ENCODE measurements around the gene MCCC1. TPM values are rescaled to one million over a fixed set of nuclear protein-coding genes. Genes with fewer than 3 reads are reported as not detected.
A peak's percentile ranks its signal among the peaks of the same experiment; 100 is the strongest.
"Not testable (repeated sequence)": the region's sequence is repeated elsewhere in the genome, so short reads cannot be mapped to it uniquely, and the experiment has no call there.

Gene MCCC1
- total RNA-seq, 1 experiment from 2014 or later, result 19.8 TPM

DNA sequence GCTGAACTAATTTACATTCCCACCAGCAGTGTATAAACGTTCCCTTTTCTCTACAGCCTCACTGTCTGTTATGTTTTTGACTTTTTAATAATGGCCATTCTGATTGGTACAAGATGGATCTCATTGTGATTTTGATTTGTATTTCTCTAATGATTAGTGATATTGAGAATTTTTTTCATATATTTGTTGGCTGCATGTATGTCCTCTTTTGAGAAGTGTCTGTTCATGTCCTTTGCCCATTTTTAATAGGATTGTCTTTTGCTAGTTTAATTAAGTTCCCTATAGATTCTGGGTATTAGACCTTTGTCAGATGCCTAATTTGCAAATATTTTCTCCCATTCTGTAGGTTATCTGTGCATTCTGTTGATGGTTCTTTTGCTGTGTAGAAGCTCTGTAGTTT lies 10.6 kb upstream of the MCCC1 start:
- DNase-seq, H3K27me3 ChIP-seq, H3K9me3 ChIP-seq, H3K36me3 ChIP-seq, H3K4me3 ChIP-seq: not testable (repeated sequence)

DNA sequence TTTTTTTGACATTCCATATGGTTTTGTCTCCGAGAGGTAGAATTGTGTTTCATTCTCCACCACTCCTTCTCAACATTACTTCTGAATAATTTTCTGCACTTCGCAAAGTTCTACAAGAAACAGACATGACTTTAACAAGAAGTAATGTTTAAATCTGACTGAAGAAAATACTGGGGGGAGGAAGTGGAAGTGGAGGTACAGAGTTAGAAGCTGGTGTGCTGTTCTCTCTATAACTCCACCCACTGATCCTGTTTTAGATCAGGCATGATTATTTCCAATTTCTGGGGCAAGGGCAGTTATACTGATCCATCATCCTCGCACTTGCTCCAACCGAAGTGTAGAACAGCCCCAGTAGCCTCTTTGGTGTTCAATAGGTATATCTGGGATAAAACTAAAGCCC lies 9.2 kb upstream of the MCCC1 start:
- no peak overlapping the region for H3K4me3 ChIP-seq
- no peaks in the 10 kb centered on the region for H3K27me3 ChIP-seq
- DNase-seq, result no peak
- peaks cover 5% of the 10 kb centered on the region for H3K9me3 ChIP-seq
- no peaks in the 10 kb centered on the region for H3K36me3 ChIP-seq

DNA sequence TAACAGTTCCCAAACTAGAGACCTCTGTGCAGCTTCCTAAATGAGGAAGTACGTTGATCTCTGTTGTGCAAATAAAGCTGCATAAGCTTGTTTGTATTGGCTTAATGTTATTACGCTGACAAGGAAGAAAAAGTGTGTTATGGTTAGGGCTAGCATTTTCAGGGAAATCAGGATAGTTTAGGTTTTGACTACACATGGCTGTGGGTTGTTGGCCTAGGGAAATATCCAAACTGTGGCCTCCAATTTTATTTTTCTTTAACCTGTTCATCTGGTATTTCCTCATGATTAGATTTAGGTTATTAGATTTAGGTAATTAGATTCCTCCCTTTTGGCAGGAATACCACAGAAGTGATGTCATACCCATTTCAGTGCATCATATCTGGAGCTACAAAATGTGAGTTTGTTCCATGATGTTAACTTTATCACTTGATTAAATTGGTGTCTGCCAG lies 8.7 kb upstream of the MCCC1 start:
- no peak overlapping the region for H3K4me3 ChIP-seq
- H3K9me3 ChIP-seq, result peaks cover 5% of the 10 kb centered on the region
- no peak for DNase-seq
- no peaks in the 10 kb centered on the region for H3K36me3 ChIP-seq
- H3K27me3 ChIP-seq, result no peaks in the 10 kb centered on the region

DNA sequence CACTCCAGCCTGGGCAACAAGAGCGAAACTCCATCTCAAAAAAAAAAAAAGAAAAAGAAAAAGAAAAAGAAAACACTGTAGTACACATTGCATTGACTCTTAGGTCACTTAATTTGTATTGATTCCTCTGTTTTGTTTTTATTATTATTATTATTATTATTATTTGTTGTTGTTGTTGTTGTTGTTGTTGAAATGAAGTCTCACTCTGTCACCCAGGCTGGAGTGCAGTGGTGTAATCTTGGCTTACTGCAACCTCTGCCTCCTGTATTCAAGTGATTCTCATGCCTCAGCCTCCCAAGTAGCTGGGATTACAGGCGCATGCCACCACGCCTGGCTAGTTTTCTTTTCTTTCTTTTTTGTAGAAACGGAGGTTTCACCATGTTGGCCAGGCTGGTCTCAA lies 8.1 kb upstream of the MCCC1 start:
- not testable (repeated sequence) for H3K4me3 ChIP-seq

DNA sequence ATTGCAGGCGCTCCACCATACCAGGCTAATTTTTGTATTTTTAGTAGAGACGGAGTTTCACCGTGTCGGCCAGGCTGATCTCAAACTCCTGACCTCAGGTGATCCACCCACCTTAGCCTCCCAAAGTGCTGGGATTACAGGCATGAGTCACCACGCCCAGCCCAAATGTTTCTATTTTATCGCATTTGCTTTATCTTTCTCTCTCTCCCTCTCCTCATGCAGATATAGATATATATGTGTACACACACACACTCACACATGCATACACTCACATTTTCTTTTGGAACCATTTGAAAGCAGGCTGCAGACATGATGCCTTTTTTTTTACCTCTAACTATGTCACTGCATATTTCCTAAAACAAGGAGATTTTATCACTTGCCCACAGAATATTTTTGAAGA lies 7.3 kb upstream of the MCCC1 start:
- Histone ChIP-seq H3K9me3 (peaks cover 5% of the 10 kb centered on the region), H3K36me3 (no peaks in the 10 kb centered on the region), H3K4me3 (no peak overlapping the region), H3K27me3 (no peaks in the 10 kb centered on the region)
- DNase-seq, result no peak

More for the DNA sequence above, 8.1 kb upstream of the MCCC1 start:
- DNase-seq, H3K36me3 ChIP-seq, H3K9me3 ChIP-seq, H3K27me3 ChIP-seq: not testable (repeated sequence)

DNA sequence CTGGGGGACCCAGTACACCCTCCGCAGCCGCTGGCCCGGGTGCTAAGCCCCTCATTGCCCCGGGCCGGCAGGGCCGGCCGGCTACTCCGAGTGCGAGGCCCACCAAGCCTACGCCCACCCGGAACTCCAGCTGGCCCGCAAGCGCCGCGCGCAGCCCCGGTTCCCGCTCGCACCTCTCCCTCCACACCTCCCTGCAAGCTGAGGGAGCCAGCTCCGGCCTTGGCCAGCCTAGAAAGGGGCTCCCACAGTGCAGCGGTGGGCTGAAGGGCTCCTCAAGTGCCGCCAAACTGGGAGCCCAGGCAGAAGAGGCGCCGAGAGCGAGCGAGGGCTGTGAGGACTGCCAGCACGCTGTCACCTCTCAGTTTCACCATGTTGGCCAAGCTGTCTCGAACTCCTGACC lies 4.7 kb upstream of the MCCC1 start:
- H3K27me3 ChIP-seq, H3K9me3 ChIP-seq, DNase-seq, H3K4me3 ChIP-seq, H3K36me3 ChIP-seq: not testable (repeated sequence)

DNA sequence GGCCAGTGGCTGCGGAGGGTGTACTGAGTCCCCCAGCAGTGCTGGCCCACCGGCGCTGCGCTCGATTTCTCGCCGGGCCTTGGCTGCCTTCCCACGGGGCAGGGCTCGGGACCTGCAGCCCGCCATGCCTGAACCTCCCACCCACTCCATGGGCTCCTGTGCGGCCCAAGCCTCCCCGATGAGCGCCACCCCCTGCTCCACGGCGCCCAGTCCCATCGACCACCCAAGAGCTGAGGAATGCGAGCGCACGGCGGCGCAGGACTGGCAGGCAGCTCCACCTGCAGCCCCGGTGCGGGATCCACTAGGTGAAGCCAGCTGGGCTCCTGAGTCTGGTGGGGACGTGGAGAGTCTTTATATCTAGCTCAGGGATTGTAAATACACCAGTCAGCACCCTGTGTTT lies 1.7 kb upstream of the MCCC1 start:
- not testable (repeated sequence) for H3K4me3 ChIP-seq, DNase-seq, H3K27me3 ChIP-seq

DNA sequence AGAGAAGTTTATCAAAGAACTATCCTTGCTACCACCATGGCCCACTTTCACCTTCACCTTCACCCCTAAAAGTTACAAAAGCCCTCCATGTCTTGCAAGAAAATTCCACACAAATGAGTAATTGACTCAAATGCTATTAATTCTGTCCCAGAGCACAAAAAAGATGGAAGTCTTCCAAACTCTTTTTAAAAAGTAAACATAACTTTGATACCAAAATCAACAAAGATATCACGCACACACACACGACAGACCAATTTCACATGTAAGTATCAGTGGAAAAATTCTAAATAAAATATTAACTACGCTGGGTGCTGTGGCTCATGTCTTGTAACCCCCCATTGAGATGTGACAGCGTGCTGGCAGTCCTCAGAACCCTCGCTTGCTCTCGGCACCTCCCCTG lies 1.1 kb upstream of the MCCC1 start:
- H3K9me3 ChIP-seq, result no peaks in the 10 kb centered on the region
- DNase-seq, result no peak
- H3K4me3 ChIP-seq, result no peak overlapping the region
- H3K27me3 ChIP-seq, result no peaks in the 10 kb centered on the region
- peaks cover 3% of the 10 kb centered on the region; the same call in 1 of the 2 replicates for H3K36me3 ChIP-seq

More for the DNA sequence above, 1.7 kb upstream of the MCCC1 start:
- H3K36me3 ChIP-seq, H3K9me3 ChIP-seq: not testable (repeated sequence)

DNA sequence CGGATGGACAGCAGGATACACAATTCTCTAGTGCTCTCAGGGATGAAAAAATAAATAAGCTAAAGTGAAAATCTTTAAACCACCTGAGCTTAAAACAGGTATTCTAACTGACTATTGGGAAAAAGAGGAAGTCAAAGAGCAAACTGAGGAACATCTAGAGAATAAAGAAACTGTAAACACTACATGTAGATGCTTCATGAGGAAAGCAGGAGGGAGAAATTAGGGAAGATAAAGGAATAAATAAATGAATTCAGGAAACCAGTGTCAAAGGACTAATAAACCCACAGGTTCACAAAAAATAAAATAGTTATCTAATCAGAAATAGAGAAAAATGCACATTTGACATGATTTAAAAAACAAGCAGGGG lies 525 bp upstream of the MCCC1 start:
- no peak for DNase-seq
- Histone ChIP-seq H3K27me3 (no peaks in the 10 kb centered on the region), H3K9me3 (no peaks in the 10 kb centered on the region), H3K4me3 (peak overlapping the region; percentile 93), H3K36me3 (peaks cover 3% of the 10 kb centered on the region; the same call in 1 of the 2 replicates)

DNA sequence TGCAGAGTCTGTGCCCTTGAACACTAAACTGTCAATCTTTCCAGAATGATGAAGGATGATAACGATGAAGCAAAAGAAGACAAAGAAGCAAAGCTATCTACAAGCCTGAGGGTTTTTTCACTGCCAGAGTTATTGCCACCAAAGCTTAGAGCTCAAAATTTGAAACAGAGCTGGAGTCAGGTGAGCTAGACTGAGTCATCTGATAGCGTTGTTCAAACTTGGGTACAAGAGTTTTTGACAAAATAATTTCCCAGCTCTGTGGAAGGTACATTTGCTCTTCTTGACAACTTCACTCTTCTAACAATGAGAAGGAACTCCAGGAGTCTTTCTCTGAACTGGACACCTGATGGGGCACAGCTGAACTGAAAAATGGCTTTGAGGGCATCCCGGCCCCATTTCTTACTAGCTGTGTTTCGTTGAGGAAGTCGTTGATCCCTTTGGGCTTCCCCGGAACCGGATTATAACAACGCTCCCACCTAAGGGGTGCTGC lies 715 bp downstream of the MCCC1 start:
- no peaks in the 10 kb centered on the region for H3K9me3 ChIP-seq
- no peaks in the 10 kb centered on the region for H3K27me3 ChIP-seq
- peaks cover 3% of the 10 kb centered on the region; the same call in 1 of the 2 replicates for H3K36me3 ChIP-seq
- H3K4me3 ChIP-seq, result peak overlapping the region; percentile 93
- no peak for DNase-seq

DNA sequence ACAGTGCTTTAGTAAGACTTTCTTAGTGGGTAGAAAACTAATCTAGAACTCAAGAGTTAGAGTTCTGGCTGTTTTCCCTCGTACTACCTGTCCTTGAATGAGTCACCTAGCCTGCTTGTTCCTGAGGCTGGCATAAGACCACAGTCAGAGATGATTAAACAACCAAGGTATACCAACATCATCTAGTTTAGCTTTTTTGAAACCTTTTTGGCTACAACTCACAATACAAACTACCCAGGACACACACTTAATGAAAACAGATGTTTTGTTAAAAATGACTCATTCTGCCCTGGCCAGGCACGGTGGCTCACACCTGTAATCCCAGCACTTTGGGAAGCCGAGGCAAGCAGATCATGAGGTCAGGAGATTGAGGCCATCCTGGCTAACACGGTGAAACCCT lies 4.6 kb downstream of the MCCC1 start:
- H3K9me3 ChIP-seq, result no peaks in the 10 kb centered on the region
- H3K36me3 ChIP-seq, result peaks cover 11% of the 10 kb centered on the region
- no peak overlapping the region for H3K4me3 ChIP-seq
- H3K27me3 ChIP-seq, result no peaks in the 10 kb centered on the region
- no peak for DNase-seq

DNA sequence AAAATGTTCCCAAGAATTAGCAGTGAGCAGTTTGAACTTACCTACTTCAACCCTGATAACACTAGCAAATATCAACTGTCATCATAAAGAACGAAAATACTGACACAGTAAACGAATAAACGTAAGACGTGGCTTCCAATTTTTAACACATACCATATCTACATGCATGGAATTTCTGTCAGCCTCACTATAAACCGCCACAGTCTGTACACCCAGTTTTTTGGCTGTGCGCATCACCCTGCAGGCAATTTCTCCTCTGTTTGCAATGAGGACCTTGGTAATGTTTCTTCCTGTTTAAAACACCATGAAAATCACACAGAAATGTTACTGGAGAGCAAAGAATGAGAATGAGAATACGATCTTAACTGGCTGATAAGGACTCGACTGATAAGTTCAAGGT lies 7.0 kb downstream of the MCCC1 start:
- DNase-seq, result no peak
- peaks cover 10% of the 10 kb centered on the region for H3K36me3 ChIP-seq
- no peak overlapping the region for H3K4me3 ChIP-seq
- no peaks in the 10 kb centered on the region for H3K27me3 ChIP-seq
- no peaks in the 10 kb centered on the region for H3K9me3 ChIP-seq

DNA sequence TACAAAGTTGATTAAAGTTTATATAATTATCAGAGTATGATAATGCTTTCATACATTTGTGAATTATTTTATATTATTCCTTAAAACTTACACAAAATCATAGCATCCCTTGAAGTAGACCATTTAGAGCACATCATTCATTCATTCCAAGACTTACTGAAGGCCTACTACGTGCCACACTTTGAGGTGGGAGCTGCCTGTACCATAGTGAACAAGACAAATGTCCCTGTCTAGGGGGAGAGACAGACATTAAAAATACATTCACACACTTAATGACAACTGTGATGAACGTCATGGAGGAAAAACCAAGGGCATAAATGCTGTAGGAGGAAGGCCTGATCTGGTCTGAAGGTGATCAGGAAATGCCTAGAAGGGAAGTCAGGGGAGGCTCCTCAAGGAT lies 12.1 kb downstream of the MCCC1 start:
- DNase-seq, result no peak
- no peaks in the 10 kb centered on the region for H3K9me3 ChIP-seq
- no peaks in the 10 kb centered on the region for H3K27me3 ChIP-seq
- peaks cover 37% of the 10 kb centered on the region for H3K36me3 ChIP-seq
- H3K4me3 ChIP-seq, result no peak overlapping the region

DNA sequence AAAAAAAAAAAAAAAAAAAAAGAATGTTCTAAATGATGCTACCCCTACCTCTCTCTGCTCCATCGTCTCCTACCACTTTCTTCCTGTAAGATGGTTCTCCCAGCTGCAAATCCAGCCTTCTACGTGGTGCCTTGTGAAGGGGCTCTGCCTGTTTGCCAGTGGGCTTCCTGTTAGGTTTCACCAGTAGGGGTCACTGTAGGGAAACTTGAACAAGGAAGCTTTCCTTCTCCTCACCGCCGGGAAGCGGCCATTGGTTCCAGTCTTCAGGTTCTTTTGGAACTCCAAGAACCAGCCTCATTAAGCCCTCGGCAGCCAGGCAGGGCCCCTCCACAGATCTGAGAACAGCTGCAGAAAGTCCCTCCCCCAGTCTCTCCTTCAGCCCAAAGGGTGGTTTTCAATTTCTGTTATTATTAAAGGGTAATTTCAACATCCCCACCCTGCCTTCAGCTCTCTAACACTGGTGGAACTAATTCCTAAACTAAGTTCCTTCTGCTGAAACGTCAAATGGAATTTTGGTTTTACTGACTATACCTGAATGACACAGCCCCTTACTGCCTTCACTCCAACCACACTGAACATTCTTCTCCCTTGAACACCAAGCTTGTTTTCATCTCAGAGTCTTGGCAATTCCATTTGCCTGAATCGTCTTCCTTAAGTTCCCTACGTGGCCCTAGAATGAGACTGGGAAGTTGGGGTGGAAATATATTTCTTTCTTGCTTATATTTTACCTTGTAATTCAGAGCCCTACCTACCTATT lies 13.5 kb downstream of the MCCC1 start:
- H3K36me3 ChIP-seq, result peaks cover 42% of the 10 kb centered on the region
- no peaks in the 10 kb centered on the region for H3K27me3 ChIP-seq
- no peak overlapping the region for H3K4me3 ChIP-seq
- no peaks in the 10 kb centered on the region; the same call in 1 of the 2 replicates for H3K9me3 ChIP-seq
- no peak for DNase-seq

DNA sequence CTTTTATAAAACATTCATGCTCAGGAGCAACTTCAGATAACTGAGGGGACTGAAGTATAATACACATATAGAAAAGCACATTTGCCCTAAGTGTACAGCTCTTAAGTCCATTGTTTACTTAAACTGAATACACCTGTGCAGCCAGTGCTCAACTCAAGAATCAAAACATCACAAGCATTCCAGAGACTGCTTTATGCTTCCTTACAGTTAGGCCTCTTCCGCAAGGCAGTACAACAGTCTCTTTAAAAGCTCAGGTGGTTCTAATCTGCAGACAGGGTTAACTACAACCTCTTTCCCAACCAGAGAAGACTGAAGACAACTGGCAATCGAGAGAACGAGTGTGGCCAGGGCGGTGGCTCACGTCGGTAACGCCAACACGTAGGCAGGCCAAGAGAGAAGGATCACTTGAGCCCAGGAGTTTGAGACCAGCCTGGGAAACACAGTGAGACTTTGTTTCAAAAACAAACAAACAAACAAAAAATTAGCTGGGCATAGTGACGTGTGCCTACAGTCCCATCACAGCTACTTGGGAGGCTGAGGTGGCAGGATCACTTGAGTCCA lies 16.9 kb downstream of the MCCC1 start:
- H3K36me3 ChIP-seq, result peaks cover 61% of the 10 kb centered on the region
- no peaks in the 10 kb centered on the region for H3K27me3 ChIP-seq
- H3K9me3 ChIP-seq, result peaks cover 15% of the 10 kb centered on the region
- H3K4me3 ChIP-seq, result no peak overlapping the region
- DNase-seq, result no peak

DNA sequence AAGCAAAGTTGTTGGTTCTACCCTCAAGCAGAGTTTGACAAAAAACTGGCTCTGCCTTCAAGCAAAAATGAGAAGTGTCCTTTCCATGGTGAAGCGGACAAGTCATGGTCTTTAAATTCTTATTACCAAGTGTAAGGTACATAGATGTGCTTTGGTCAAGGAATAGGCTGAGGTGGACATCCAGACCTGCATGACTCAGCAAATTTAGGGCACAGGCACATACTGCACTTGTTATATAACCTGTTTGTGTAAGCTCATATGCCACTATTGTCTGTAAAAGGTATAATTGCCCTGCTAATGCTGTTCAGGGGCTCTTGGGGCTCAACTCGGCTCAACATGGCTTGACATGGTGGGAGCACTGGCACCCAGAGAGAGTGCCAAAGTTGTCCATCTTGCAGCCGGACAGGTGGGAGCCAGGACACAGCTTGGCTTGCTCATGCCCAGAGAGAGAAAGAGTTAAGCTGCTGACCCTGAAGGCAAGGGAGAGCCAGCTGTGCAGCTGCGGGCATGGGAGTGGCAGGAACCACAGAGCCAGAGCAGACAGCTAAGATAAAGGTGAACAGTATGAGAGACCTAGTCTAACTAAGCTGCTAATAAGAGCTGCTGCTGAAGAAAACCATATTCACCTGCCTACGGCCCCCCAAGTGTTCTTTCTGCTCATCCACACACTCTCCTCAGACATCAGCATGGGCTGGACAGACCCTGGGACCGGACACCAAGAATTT lies 17.7 kb downstream of the MCCC1 start:
- no peak overlapping the region for H3K4me3 ChIP-seq
- H3K27me3 ChIP-seq, result no peaks in the 10 kb centered on the region
- peaks cover 18% of the 10 kb centered on the region for H3K9me3 ChIP-seq
- DNase-seq, result no peak
- peaks cover 61% of the 10 kb centered on the region for H3K36me3 ChIP-seq

DNA sequence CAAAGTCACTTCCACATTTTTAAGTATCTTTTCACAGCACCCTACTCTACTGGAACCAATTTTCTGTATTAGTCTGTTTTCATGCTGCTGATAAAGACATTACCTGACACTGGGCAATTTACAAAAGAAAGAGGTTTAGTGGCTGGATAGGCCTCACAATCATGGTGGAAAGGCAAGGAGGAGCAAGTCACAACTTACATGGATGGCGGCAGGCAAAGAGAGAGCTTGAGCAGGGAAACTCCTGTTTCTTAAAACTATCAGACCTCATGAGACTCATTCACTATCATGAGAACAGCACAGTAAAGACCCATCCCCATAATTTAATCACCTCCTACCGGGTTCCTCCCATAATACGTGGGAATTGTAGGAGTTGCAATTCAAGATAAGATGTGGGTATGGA lies 18.7 kb downstream of the MCCC1 start:
- peaks cover 18% of the 10 kb centered on the region for H3K9me3 ChIP-seq
- no peaks in the 10 kb centered on the region for H3K27me3 ChIP-seq
- H3K4me3 ChIP-seq, result no peak overlapping the region
- peaks cover 59% of the 10 kb centered on the region for H3K36me3 ChIP-seq
- no peak for DNase-seq
